Parathyroid adenoma (tissue), 2 donors: Measurements from ENCODE around the gene ZCCHC13.

Source experiments
- H2AFZ ChIP-seq: fragments of 300-600 bp; sonication (generic); one replicate; pipeline ENCODE4 v1.7.0; 2017; ENCODE audit warnings: antibody characterized with exemption, mild to moderate bottlenecking
- H3K27ac ChIP-seq: fragments of 300-600 bp; sonication (generic); one replicate; pipeline ENCODE4 v1.7.0; 2017
- H3K27me3 ChIP-seq: fragments of 300-600 bp; sonication (generic); one replicate; pipeline ENCODE4 v1.7.0; 2017; ENCODE audit warnings: low read length; ENCODE audit not compliant: control insufficient read depth, insufficient read depth
- H3K36me3 ChIP-seq: fragments of 300-600 bp; sonication (generic); one replicate; pipeline ENCODE4 v1.7.0; 2017; ENCODE audit warnings: low read length; ENCODE audit not compliant: control insufficient read depth, insufficient read depth
- H3K4me1 ChIP-seq: fragments of 300-600 bp; sonication (generic); one replicate; pipeline ENCODE4 v1.7.0; 2017; ENCODE audit warnings: control low read depth
- H3K4me2 ChIP-seq: fragments of 300-600 bp; sonication (generic); one replicate; pipeline ENCODE4 v1.7.0; 2017; ENCODE audit warnings: low read length
- H3K4me3 ChIP-seq: fragments of 300-600 bp; sonication (generic); one replicate; pipeline ENCODE4 v1.7.0; 2017; ENCODE audit warnings: low read depth, low read length
- H3K79me2 ChIP-seq: fragments of 300-600 bp; sonication (generic); one replicate; pipeline ENCODE4 v1.7.0; 2017; ENCODE audit warnings: control low read depth
- H3K9ac ChIP-seq: fragments of 300-600 bp; sonication (generic); one replicate; pipeline ENCODE4 v1.7.0; 2017; ENCODE audit warnings: mild to moderate bottlenecking
- H3K9me3 ChIP-seq: fragments of 300-600 bp; sonication (generic); one replicate; pipeline ENCODE4 v1.7.0; 2017; ENCODE audit warnings: low read length; ENCODE audit not compliant: control insufficient read depth
- TF ChIP-seq, protein P1 (sequence below): fragments of 300-600 bp; sonication (generic); IDR thresholded peaks from one replicate; pipeline ENCODE4 v1.7.0; 2017; ENCODE audit warnings: antibody characterized with exemption, mild to moderate bottlenecking
- donor health status: primary hyperparathyroidism.

The ZCCHC13 gene

DNA sequence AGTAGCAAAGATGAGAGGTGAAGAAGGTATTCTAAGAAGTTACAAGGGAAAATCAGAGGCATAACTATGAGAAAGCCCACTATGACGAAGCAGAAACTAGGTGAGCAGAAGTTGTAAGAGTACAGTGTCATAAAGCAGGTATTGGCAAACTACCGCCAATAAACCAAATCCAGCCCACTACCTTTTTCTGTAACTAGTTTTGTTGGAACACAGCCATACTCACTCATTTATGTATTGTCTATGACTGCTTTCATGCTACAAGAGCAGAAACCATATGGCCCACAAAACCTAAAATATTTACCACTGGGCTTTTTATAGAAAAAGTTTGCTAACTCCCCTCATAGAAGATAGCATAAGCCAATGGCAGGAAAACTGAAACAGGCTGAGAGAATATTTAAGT is 31.8 kb upstream of the ZCCHC13 start:
- Histone ChIP-seq H2AFZ (no peak overlapping the region), H3K9me3 (no peaks in the 10 kb centered on the region), H3K79me2 (peaks cover 5% of the 10 kb centered on the region), H3K4me1 (no peaks in the 10 kb centered on the region), H3K9ac (no peak overlapping the region), H3K4me2 (no peak overlapping the region), H3K27me3 (no peaks in the 10 kb centered on the region), H3K4me3 (no peak overlapping the region), H3K36me3 (no peaks in the 10 kb centered on the region), H3K27ac (no peak overlapping the region)
- TF ChIP-seq, protein P1, sequence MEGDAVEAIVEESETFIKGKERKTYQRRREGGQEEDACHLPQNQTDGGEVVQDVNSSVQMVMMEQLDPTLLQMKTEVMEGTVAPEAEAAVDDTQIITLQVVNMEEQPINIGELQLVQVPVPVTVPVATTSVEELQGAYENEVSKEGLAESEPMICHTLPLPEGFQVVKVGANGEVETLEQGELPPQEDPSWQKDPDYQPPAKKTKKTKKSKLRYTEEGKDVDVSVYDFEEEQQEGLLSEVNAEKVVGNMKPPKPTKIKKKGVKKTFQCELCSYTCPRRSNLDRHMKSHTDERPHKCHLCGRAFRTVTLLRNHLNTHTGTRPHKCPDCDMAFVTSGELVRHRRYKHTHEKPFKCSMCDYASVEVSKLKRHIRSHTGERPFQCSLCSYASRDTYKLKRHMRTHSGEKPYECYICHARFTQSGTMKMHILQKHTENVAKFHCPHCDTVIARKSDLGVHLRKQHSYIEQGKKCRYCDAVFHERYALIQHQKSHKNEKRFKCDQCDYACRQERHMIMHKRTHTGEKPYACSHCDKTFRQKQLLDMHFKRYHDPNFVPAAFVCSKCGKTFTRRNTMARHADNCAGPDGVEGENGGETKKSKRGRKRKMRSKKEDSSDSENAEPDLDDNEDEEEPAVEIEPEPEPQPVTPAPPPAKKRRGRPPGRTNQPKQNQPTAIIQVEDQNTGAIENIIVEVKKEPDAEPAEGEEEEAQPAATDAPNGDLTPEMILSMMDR = no peak

DNA sequence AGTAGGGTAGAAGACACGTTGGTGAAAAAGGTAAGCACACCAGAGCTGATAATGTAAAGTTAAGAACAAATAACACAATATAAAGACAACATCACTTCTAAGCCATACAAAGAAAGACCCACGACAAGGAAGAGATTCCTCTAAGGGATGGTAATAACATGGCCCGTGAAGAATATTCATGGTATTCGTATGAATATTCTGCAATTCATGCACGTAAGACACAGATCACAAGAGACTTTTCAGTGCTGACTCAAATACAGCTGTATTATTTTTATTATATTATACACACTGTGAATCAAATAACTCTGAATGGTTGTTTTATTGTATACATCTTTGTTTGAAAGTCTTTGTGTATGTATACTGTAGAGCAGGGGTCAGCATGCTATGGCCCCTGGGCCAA is 29.5 kb upstream of the ZCCHC13 start:
- no peak overlapping the region for H3K9ac ChIP-seq
- H2AFZ ChIP-seq = no peak overlapping the region
- TF ChIP-seq, protein P1 = no peak
- H3K4me3 ChIP-seq = no peak overlapping the region
- no peaks in the 10 kb centered on the region for H3K36me3 ChIP-seq
- no peaks in the 10 kb centered on the region for H3K9me3 ChIP-seq
- H3K4me2 ChIP-seq = no peak overlapping the region
- peaks cover 7% of the 10 kb centered on the region for H3K79me2 ChIP-seq
- no peaks in the 10 kb centered on the region for H3K27me3 ChIP-seq
- H3K4me1 ChIP-seq = no peaks in the 10 kb centered on the region
- H3K27ac ChIP-seq = no peak overlapping the region

DNA sequence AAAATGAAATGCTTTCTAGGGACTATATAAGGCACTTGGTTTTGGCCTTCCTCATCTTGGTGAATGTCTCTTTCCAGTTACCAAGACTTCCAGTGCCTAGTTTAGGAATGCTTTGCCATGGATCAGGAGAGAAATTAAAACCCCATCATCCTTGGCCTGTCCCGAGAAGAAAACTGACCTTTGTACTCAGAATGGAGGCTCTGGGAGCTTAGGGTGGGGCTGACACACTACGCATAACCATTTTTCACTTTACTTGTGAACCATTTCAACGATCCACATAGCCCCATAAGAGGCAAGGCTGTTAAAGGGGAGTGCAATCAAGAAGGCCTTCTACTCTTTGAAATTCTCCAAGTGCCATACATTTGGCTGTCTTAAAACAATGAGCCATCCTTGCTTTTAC is 26.7 kb upstream of the ZCCHC13 start:
- TF ChIP-seq, protein P1 = no peak
- Histone ChIP-seq H3K4me2 (no peak overlapping the region), H3K27me3 (no peaks in the 10 kb centered on the region), H3K4me3 (no peak overlapping the region), H2AFZ (no peak overlapping the region), H3K27ac (no peak overlapping the region), H3K9me3 (no peaks in the 10 kb centered on the region), H3K36me3 (no peaks in the 10 kb centered on the region), H3K9ac (no peak overlapping the region), H3K79me2 (peaks cover 12% of the 10 kb centered on the region), H3K4me1 (peaks cover 4% of the 10 kb centered on the region)

DNA sequence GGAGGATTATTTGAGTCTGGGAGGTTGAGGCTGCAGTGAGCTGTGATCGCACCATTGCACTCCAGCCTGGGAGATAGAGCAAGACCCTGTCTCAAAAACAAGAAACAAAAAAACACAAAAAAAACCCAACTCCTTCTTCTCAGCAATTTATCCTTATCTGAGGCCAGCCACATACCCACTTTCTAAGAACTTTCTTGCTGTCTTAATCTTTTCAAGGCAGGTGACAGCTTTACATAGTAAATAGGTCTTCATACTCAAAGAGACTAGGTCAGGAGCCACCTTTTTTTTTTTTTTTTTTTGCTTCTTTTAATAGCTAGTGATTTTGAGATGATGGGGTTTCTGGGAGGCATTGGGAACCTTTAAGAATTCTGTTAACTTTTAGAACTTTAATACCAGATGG is 26.1 kb upstream of the ZCCHC13 start:
- TF ChIP-seq, protein P1 = no peak
- Histone ChIP-seq H3K4me3 (no peak overlapping the region), H3K9me3 (no peaks in the 10 kb centered on the region), H3K27ac (no peak overlapping the region), H3K9ac (no peak overlapping the region), H3K4me1 (peaks cover 4% of the 10 kb centered on the region), H3K27me3 (no peaks in the 10 kb centered on the region), H2AFZ (no peak overlapping the region), H3K79me2 (peaks cover 12% of the 10 kb centered on the region), H3K4me2 (no peak overlapping the region), H3K36me3 (no peaks in the 10 kb centered on the region)

DNA sequence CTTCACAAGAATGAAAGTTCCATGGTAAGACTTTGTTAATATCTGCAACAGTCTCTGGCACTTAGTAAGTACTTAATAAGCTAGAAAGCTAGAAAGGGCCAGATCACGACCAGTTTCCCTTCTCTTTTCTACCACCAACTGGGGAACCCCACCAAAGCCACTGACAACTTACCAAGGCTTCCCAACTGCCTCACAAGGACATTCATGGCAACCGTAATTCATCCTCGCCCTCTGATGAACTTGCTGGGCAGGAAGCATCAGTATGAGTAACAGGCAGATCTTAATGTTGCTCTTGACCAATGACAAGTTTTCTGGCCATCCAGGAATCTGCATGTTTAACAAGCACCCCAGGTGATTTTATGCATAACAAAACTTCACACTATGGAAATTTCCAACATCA is 23.2 kb upstream of the ZCCHC13 start:
- H3K79me2 ChIP-seq = peaks cover 9% of the 10 kb centered on the region
- H3K4me1 ChIP-seq = peaks cover 8% of the 10 kb centered on the region
- H3K9me3 ChIP-seq = no peaks in the 10 kb centered on the region
- H3K4me2 ChIP-seq = no peak overlapping the region
- no peak overlapping the region for H3K9ac ChIP-seq
- H3K36me3 ChIP-seq = no peaks in the 10 kb centered on the region
- H2AFZ ChIP-seq = no peak overlapping the region
- H3K27ac ChIP-seq = no peak overlapping the region
- TF ChIP-seq, protein P1 = no peak
- H3K4me3 ChIP-seq = no peak overlapping the region
- no peaks in the 10 kb centered on the region for H3K27me3 ChIP-seq
